Neural cell (in vitro differentiated cells): Measurements from ENCODE around the gene D2HGDH.

Experiments
- EP300 ChIP-seq: fragments of 450-650 bp; conservative IDR thresholded peaks from 2 replicates; pipeline ENCODE4 v1.6.1; 2014; ENCODE audit warnings: antibody characterized with exemption, mild to moderate bottlenecking, moderate library complexity; ENCODE audit not compliant: poor library complexity, severe bottlenecking
- EZH2 ChIP-seq: fragments of 200-600, 300-800 bp; shearing (Covaris generic), sonication (generic); IDR thresholded peaks from 2 replicates; pipeline ENCODE4 v1.6.1; 2014; ENCODE audit warnings: antibody characterized with exemption, low read length, borderline replicate concordance, mild to moderate bottlenecking; ENCODE audit not compliant: insufficient read depth, poor library complexity, severe bottlenecking
- POLR2AphosphoS5 ChIP-seq: IDR thresholded peaks from 2 replicates; pipeline ENCODE4 v1.6.1; 2012
- RAD21 ChIP-seq: fragments of 450-650 bp; conservative IDR thresholded peaks from 2 replicates; pipeline ENCODE4 v1.6.1; 2014; ENCODE audit warnings: antibody characterized with exemption, mild to moderate bottlenecking, moderate library complexity
- SMC3 ChIP-seq: fragments of 450-650 bp; conservative IDR thresholded peaks from 2 replicates; pipeline ENCODE4 v1.6.1; 2014; ENCODE audit warnings: antibody characterized with exemption, mild to moderate bottlenecking, moderate library complexity; ENCODE audit not compliant: poor library complexity
- TF ChIP-seq, protein P1 (sequence below): fragments of 450-650 bp; IDR thresholded peaks from 2 replicates; pipeline ENCODE4 v1.5.1; 2014; ENCODE audit warnings: antibody characterized with exemption, mild to moderate bottlenecking, moderate library complexity; ENCODE audit not compliant: poor library complexity, severe bottlenecking
- TF ChIP-seq, protein P2 (sequence below): IDR thresholded peaks from 2 replicates; pipeline ENCODE4 v1.6.1; 2012; ENCODE audit warnings: borderline replicate concordance

DNA sequence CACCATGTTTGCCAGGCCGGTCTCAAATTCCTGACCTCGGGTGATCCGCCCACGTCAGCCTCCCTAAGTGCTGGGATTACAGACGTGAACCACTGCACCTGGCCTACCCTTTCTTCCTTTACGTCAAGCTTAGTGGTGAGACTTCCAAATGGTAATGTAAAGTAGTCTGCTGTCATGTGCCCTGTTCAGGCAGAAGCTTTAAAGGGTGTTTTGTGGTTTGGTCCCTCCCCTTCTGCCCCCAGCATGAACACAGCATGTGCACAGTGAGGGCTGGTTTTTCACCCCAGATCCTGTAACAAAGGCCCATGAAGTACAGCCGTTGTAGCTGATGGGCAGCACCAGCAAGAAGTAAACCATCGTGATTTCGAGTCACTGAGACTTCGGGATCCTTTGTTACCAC is 45.1 kb upstream of the D2HGDH start:
- TF ChIP-seq EZH2: no peak
- TF ChIP-seq, protein P1, sequence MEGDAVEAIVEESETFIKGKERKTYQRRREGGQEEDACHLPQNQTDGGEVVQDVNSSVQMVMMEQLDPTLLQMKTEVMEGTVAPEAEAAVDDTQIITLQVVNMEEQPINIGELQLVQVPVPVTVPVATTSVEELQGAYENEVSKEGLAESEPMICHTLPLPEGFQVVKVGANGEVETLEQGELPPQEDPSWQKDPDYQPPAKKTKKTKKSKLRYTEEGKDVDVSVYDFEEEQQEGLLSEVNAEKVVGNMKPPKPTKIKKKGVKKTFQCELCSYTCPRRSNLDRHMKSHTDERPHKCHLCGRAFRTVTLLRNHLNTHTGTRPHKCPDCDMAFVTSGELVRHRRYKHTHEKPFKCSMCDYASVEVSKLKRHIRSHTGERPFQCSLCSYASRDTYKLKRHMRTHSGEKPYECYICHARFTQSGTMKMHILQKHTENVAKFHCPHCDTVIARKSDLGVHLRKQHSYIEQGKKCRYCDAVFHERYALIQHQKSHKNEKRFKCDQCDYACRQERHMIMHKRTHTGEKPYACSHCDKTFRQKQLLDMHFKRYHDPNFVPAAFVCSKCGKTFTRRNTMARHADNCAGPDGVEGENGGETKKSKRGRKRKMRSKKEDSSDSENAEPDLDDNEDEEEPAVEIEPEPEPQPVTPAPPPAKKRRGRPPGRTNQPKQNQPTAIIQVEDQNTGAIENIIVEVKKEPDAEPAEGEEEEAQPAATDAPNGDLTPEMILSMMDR: no peak
- TF ChIP-seq EP300: no peak
- TF ChIP-seq, protein P2, sequence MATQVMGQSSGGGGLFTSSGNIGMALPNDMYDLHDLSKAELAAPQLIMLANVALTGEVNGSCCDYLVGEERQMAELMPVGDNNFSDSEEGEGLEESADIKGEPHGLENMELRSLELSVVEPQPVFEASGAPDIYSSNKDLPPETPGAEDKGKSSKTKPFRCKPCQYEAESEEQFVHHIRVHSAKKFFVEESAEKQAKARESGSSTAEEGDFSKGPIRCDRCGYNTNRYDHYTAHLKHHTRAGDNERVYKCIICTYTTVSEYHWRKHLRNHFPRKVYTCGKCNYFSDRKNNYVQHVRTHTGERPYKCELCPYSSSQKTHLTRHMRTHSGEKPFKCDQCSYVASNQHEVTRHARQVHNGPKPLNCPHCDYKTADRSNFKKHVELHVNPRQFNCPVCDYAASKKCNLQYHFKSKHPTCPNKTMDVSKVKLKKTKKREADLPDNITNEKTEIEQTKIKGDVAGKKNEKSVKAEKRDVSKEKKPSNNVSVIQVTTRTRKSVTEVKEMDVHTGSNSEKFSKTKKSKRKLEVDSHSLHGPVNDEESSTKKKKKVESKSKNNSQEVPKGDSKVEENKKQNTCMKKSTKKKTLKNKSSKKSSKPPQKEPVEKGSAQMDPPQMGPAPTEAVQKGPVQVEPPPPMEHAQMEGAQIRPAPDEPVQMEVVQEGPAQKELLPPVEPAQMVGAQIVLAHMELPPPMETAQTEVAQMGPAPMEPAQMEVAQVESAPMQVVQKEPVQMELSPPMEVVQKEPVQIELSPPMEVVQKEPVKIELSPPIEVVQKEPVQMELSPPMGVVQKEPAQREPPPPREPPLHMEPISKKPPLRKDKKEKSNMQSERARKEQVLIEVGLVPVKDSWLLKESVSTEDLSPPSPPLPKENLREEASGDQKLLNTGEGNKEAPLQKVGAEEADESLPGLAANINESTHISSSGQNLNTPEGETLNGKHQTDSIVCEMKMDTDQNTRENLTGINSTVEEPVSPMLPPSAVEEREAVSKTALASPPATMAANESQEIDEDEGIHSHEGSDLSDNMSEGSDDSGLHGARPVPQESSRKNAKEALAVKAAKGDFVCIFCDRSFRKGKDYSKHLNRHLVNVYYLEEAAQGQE: no peak
- TF ChIP-seq RAD21: no peak
- no peak for TF ChIP-seq POLR2AphosphoS5
- no peak for TF ChIP-seq SMC3
